T-cell (primary cell): Measurements from ENCODE around the gene CYP4F12. TPM values are rescaled to one million over a fixed set of nuclear protein-coding genes. Genes with fewer than 3 reads are reported as not detected.

Source experiments
- ATAC-seq, 4 experiments: fragments of 200-7000 bp in 3 of 4; fragments of 150-1000 bp in 1 of 4; cut with Tn5 transposase; replicated peaks in 1 of 4; 1 replicate in 3 of 4; 2 replicates in 1 of 4; pipeline ENCODE4 v1.10.0; 2021; ENCODE audit warnings: moderate library complexity in 3 of 4, mild to moderate bottlenecking in 2 of 4, moderate number of reproducible peaks in 1 of 4
- CTCF ChIA-PET, 2 donors: fragments of 300-600 bp; sonication (Branson Sonifier 250); formaldehyde crosslinking; loops; one replicate each; lab custom pipeline; 2022; ENCODE audit warnings: antibody characterized with exemption in 2 of 2; lab: Charles Lee
- POLR2A ChIA-PET, 2 donors: fragments of 300-600 bp; sonication (Branson Sonifier 250); formaldehyde crosslinking; loops; one replicate each; lab custom pipeline; 2022; ENCODE audit warnings: antibody characterized with exemption in 2 of 2; lab: Charles Lee
- DNase-seq, 35 experiments: peaks; one replicate each; pipeline versions ENCODE4 v3.0.0 to v3.0.0-alpha.2; 2013 to 2023
- H3K27ac ChIP-seq: one replicate; pipeline ENCODE4 v1.5.1; 2013; ENCODE audit warnings: low read length
- H3K27me3 ChIP-seq, 2 experiments: replicated peaks in 1 of 2; 1 replicate in 1 of 2; 2 replicates in 1 of 2; pipeline versions ENCODE4 v1.6.1 to v1.7.0; 2013; ENCODE audit warnings: low read length in 1 of 2, mixed read lengths in 1 of 2; ENCODE audit not compliant: control insufficient read depth in 2 of 2, insufficient read depth in 2 of 2; ENCODE audit errors: extremely low read depth in 1 of 2
- H3K36me3 ChIP-seq, 2 donors: 1 replicate in 1 of 2; 2 replicates in 1 of 2; pipeline versions ENCODE4 v1.6.1 to v1.7.0; 2013; ENCODE audit warnings: low read length in 1 of 2; ENCODE audit not compliant: control insufficient read depth in 2 of 2, insufficient read depth in 1 of 2; ENCODE audit errors: extremely low read depth in 1 of 2
- H3K4me1 ChIP-seq, 2 experiments: 1 replicate in 1 of 2; 2 replicates in 1 of 2; pipeline versions ENCODE4 v1.6.1 to v1.7.0; 2013; ENCODE audit warnings: low read length in 2 of 2, mixed read lengths in 1 of 2; ENCODE audit not compliant: insufficient read depth in 2 of 2, control insufficient read depth in 1 of 2; ENCODE audit errors: extremely low read depth in 1 of 2
- H3K4me3 ChIP-seq, 2 donors: 1 replicate in 1 of 2; 2 replicates in 1 of 2; pipeline versions ENCODE4 v1.5.1 to v1.7.0; 2013; ENCODE audit warnings: mild to moderate bottlenecking in 2 of 2, low read length in 1 of 2, moderate library complexity in 1 of 2; ENCODE audit not compliant: control insufficient read depth in 1 of 2; ENCODE audit errors: extremely low read depth in 1 of 2
- H3K9me3 ChIP-seq: 2 replicates; pipeline ENCODE4 v1.7.0; 2013
- H3K27ac Mint-ChIP-seq, 2 donors: one replicate each; pipeline ENCODE4 v1.8.0; 2020 to 2021; ENCODE audit warnings: mild to moderate bottlenecking in 2 of 2, mixed read lengths in 2 of 2
- H3K27me3 Mint-ChIP-seq, 2 donors: one replicate each; pipeline ENCODE4 v1.8.0; 2021 to 2022; ENCODE audit warnings: mixed read lengths in 2 of 2
- H3K36me3 Mint-ChIP-seq: one replicate; pipeline ENCODE4 v1.8.0; 2021; ENCODE audit warnings: mixed read lengths
- H3K4me1 Mint-ChIP-seq, 3 donors: one replicate each; pipeline ENCODE4 v1.8.0; 2020 to 2022; ENCODE audit warnings: mixed read lengths in 3 of 3, mild to moderate bottlenecking in 1 of 3
- H3K4me3 Mint-ChIP-seq, 3 donors: one replicate each; pipeline ENCODE4 v1.8.0; 2020 to 2022; ENCODE audit warnings: mild to moderate bottlenecking in 3 of 3, mixed read lengths in 3 of 3, moderate library complexity in 3 of 3
- H3K9me3 Mint-ChIP-seq, 3 donors: one replicate each; pipeline ENCODE4 v1.8.0; 2020 to 2022; ENCODE audit warnings: mixed read lengths in 3 of 3
- WGBS: methylation state at CpG from one replicate; pipeline ENCODE4 v1.1.5; 2013; ENCODE audit warnings: missing lambda C conversion rate; ENCODE audit not compliant: insufficient coverage; 5-methylcytosine and 5-hydroxymethylcytosine counted together
- total RNA-seq, 35 experiments: library from RNA in 6 of 35; stranded (reverse) in 6 of 35; fragments of 120-200 nt in 1 of 35; gene quantifications; one replicate each; pipeline versions ENCODE4 v1.2.1 to v1.2.4 and lab custom pipeline; 2013 to 2026

The CYP4F12 gene
- total RNA-seq, 5 donors from 2014 or later (not counting 1 experiment from before 2014, with no cell fraction given), result 0.13 to 2.4 (median 0.48) TPM

DNA sequence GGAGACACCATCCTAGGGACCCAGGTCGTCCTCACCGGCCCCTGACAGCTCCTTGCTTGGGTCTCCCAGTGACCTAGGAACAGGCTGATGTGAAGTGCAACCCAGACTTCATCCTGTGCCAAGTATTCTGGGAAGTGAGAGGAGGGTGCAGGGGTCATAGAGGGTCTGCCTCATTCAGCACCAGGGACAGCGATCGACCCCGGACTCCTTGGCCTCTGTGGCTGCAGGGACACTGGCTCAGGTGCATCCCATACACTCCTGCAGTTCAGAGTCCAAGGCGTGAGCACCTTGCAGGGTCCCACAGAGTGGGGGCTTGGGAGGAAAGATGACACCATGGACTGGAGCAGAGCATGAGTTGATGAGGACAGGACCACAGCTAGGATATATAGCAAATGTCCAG lies 44.9 kb downstream of the CYP4F12 start:
- H3K27me3 Mint-ChIP-seq, result peaks cover 42 to 66% of the 10 kb centered on the region in 2 donors
- H3K9me3 Mint-ChIP-seq, result peaks cover 0 to 1% (median 0%) of the 10 kb centered on the region in 3 donors
- H3K36me3 Mint-ChIP-seq, result no peaks in the 10 kb centered on the region
- Histone ChIP-seq H3K27me3 (peaks cover 3 to 25% of the 10 kb centered on the region in 2 experiments), H3K4me1 (no peaks in the 10 kb centered on the region), H3K9me3 (no peaks in the 10 kb centered on the region), H3K4me3 (no peak overlapping the region), H3K27ac (no peak overlapping the region), H3K36me3 (no peaks in the 10 kb centered on the region)
- no peak for DNase-seq
- no peak for ATAC-seq
- H3K4me1 Mint-ChIP-seq, result peaks cover 0 to 2% (median 1%) of the 10 kb centered on the region in 3 donors
- H3K4me3 Mint-ChIP-seq, result no peak overlapping the region
- 12% methylated on average over 6 of the region's 6 CpGs for WGBS
- no peak overlapping the region for H3K27ac Mint-ChIP-seq
- ChIA-PET CTCF (interaction anchor here in 1 of 2 donors (0.6 kb wide), 1 partner anchor 435 kb away, joined by 3 read pairs; no protein-coding TSS in a partner anchor), POLR2A (no interaction called here)

DNA sequence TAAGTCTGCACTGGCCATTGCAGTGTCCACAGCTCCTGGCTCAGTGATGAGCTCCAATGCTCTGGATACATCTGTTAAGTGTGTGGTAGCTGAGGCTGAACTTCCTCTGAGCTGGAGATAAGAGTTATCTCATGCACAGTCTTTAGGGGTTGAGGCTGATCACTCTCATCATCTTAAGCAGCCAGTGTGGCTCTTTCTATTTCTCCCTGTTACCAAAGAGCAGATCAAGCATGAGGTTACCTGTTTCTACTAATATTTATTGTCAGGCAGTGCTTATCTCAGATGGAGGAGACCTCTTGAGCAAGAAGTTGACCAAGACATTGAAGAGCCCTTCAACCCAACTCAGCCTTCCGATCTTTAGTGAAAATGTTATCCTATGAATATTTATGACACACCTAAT lies 48.4 kb downstream of the CYP4F12 start:
- POLR2A ChIA-PET, result no interaction called here

GRCh38 chr19:15722956-15723355 lies 50.1 kb downstream of the CYP4F12 start:
- Histone ChIP-seq H3K9me3 (no peaks in the 10 kb centered on the region), H3K27me3 (peaks cover 3 to 28% of the 10 kb centered on the region in 2 experiments), H3K36me3 (no peaks in the 10 kb centered on the region), H3K27ac (no peak overlapping the region), H3K4me3 (no peak overlapping the region), H3K4me1 (no peaks in the 10 kb centered on the region)
- no peak overlapping the region for H3K4me3 Mint-ChIP-seq
- DNase-seq (no peak), ATAC-seq (no peak)
- POLR2A ChIA-PET, result no interaction called here
- peaks cover 55 to 76% of the 10 kb centered on the region in 2 donors for H3K27me3 Mint-ChIP-seq
- peaks cover 0 to 1% (median 0%) of the 10 kb centered on the region in 3 donors for H3K9me3 Mint-ChIP-seq
- H3K27ac Mint-ChIP-seq, result no peak overlapping the region
- no peaks in the 10 kb centered on the region for H3K36me3 Mint-ChIP-seq
- H3K4me1 Mint-ChIP-seq, result peaks cover 0 to 3% (median 3%) of the 10 kb centered on the region in 3 donors
- CTCF ChIA-PET, result no interaction called here
- WGBS, result 31% methylated on average over 21 of the region's 25 CpGs

More for the DNA sequence above, 48.4 kb downstream of the CYP4F12 start:
- no CpG with 5 or more reads among the region's 1 CpG for WGBS
- Histone ChIP-seq H3K36me3 (no peaks in the 10 kb centered on the region), H3K27ac (no peak overlapping the region), H3K4me3 (no peak overlapping the region), H3K4me1 (no peaks in the 10 kb centered on the region), H3K27me3 (peaks cover 3 to 34% of the 10 kb centered on the region in 2 experiments), H3K9me3 (no peaks in the 10 kb centered on the region)
- CTCF ChIA-PET, result no interaction called here
- Mint-ChIP-seq H3K36me3 (no peaks in the 10 kb centered on the region), H3K4me3 (no peak overlapping the region), H3K4me1 (peaks cover 0 to 3% (median 3%) of the 10 kb centered on the region in 3 donors), H3K27me3 (peaks cover 56 to 78% of the 10 kb centered on the region in 2 donors), H3K9me3 (peaks cover 0 to 1% (median 0%) of the 10 kb centered on the region in 3 donors), H3K27ac (no peak overlapping the region)
- DNase-seq (no peak), ATAC-seq (no peak)

DNA sequence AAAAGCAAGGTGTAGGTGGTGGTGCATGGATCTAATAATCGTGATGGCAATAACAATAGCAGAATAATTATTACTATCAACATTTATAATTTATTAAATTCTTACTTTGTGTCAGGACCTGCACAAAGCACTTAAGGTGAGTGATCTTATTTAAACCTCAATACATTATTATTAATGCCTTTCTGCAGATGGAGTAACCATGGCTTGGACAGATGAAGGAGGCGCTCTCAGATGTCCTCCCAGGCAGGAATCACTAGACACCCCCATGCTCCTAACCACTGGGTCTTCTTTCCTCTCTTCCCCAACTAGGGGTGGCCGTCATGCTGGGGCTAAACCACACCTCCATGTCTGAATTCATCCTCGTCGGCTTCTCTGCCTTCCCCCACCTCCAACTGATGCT lies 54.8 kb downstream of the CYP4F12 start, which contains the start of gene OR10H2:
Gene OR10H2 (plus strand): TSS at position 301 of the 400 bp plus-strand sequence. CDS start 20 bp downstream, at position 321.
- Histone ChIP-seq H3K4me3 (no peak within 1 kb of the TSS), H3K27me3 (peaks cover 0 to 33% of the 10 kb centered on the region in 2 experiments), H3K27ac (no peak within 1 kb of the TSS), H3K36me3 (no peaks in the 10 kb centered on the region), H3K4me1 (no peaks in the 10 kb centered on the region), H3K9me3 (no peaks in the 10 kb centered on the region)
- Mint-ChIP-seq H3K4me1 (peaks cover 0 to 8% (median 6%) of the 10 kb centered on the region in 3 donors), H3K27me3 (peaks cover 51 to 56% of the 10 kb centered on the region in 2 donors), H3K27ac (no peak within 1 kb of the TSS), H3K36me3 (no peaks in the 10 kb centered on the region), H3K9me3 (peaks cover 0 to 5% (median 0%) of the 10 kb centered on the region in 3 donors), H3K4me3 (no peak within 1 kb of the TSS)
- ATAC-seq (no peak), DNase-seq (no peak)
- ChIA-PET POLR2A (no interaction called here), CTCF (no interaction called here)
- WGBS, result 62% methylated on average over 2 of the region's 5 CpGs

DNA sequence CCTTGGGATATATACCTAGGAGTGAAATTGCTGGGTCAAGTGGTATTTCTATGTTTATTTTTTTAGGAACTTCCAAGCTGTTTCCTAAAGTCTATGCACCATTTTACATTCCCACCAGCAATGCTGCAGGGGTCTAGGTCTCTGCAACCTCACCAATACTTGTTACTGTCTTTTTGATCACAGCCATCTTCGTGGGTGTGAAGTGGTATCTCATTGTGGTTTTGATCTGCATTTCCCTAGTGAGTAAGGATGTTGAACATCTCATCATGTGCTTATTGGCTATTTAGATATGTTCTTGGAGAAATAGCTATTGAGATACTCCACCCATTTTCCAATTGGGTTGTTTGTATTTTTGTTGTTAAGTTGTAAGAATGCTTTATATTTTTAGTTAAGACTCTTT lies 57.7 kb downstream of the CYP4F12 start:
- ChIA-PET CTCF (no interaction called here), POLR2A (interaction anchor here in 1 of 2 donors (0.8 kb wide), 1 partner anchor 216 kb away, joined by 4 read pairs; no protein-coding TSS in a partner anchor)
- peak in 1 of 35 experiments; percentile 5 for DNase-seq
- Histone ChIP-seq H3K4me1 (no peaks in the 10 kb centered on the region), H3K4me3 (no peak overlapping the region), H3K27ac (no peak overlapping the region), H3K36me3 (no peaks in the 10 kb centered on the region), H3K9me3 (no peaks in the 10 kb centered on the region), H3K27me3 (peaks cover 0 to 20% of the 10 kb centered on the region in 2 experiments)
- ATAC-seq, result no peak
- no peak overlapping the region for H3K27ac Mint-ChIP-seq
- no peak overlapping the region for H3K4me3 Mint-ChIP-seq
- H3K36me3 Mint-ChIP-seq, result no peaks in the 10 kb centered on the region
- WGBS, result no CpG with 5 or more reads among the region's 1 CpG
- peaks cover 37 to 42% of the 10 kb centered on the region in 2 donors for H3K27me3 Mint-ChIP-seq
- H3K9me3 Mint-ChIP-seq, result peaks cover 0 to 5% (median 0%) of the 10 kb centered on the region in 3 donors
- H3K4me1 Mint-ChIP-seq, result peaks cover 0 to 6% (median 3%) of the 10 kb centered on the region in 3 donors

- Mint-ChIP-seq H3K4me3 (no peak overlapping the region), H3K9me3 (peaks cover 0 to 5% (median 0%) of the 10 kb centered on the region in 3 donors), H3K36me3 (no peaks in the 10 kb centered on the region), H3K27me3 (peaks cover 22 to 26% of the 10 kb centered on the region in 2 donors), H3K27ac (no peak overlapping the region), H3K4me1 (peaks cover 0 to 6% (median 3%) of the 10 kb centered on the region in 3 donors)
- 7% methylated on average over 1 of the region's 1 CpG for WGBS
- ATAC-seq (no peak), DNase-seq (no peak)
- H3K27ac ChIP-seq, result no peak overlapping the region
- H3K4me1 ChIP-seq, result no peaks in the 10 kb centered on the region
- no peaks in the 10 kb centered on the region for H3K36me3 ChIP-seq
- ChIA-PET POLR2A (no interaction called here), CTCF (interaction anchor here in 1 of 2 donors (0.6 kb wide), 1 partner anchor 516 kb away, joined by 7 read pairs; no protein-coding TSS in a partner anchor)
- H3K27me3 ChIP-seq, result peaks cover 0 to 14% of the 10 kb centered on the region in 2 experiments
- no peaks in the 10 kb centered on the region for H3K9me3 ChIP-seq
- no peak overlapping the region for H3K4me3 ChIP-seq
Measured at GRCh38 chr19:15732388-15732787, 59.5 kb downstream of the CYP4F12 start.
